ENCODE results near the gene GRK7.

DNA sequence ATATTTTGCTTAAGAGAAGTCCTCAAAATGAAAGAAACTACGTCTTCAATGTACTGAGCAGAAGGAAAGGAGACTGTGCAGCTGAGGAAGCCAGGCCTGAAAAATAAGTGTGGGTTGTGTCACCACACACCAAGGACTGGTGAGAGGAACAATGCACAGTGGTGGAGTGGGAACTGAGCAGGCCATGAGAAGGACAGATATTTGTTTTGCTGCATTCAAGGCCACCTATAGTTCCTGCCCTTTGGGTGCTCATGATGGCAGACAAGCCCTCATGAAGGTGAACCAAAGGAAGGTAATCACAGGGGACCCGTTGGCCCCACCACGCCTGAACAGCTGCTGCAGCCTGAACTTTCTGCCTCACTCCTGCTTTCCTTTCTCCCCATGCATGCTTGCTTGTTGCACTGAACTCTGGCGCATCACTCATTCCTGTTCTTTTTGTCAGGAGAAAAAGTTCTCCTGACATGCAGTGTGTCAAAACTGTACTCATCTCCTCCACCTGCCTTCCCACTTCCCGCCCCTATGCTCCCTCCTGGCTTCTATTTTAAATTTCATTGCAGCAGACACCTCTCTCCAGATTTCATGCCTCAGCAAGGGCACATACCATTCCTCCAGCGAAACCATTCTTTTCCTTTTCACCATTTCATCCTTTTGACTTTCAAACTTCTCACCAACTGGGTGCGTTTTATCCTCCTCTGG lies 27.3 kb upstream of the GRK7 start:
- TF ChIP-seq, protein P1, sequence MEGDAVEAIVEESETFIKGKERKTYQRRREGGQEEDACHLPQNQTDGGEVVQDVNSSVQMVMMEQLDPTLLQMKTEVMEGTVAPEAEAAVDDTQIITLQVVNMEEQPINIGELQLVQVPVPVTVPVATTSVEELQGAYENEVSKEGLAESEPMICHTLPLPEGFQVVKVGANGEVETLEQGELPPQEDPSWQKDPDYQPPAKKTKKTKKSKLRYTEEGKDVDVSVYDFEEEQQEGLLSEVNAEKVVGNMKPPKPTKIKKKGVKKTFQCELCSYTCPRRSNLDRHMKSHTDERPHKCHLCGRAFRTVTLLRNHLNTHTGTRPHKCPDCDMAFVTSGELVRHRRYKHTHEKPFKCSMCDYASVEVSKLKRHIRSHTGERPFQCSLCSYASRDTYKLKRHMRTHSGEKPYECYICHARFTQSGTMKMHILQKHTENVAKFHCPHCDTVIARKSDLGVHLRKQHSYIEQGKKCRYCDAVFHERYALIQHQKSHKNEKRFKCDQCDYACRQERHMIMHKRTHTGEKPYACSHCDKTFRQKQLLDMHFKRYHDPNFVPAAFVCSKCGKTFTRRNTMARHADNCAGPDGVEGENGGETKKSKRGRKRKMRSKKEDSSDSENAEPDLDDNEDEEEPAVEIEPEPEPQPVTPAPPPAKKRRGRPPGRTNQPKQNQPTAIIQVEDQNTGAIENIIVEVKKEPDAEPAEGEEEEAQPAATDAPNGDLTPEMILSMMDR (IDR thresholded peaks at IDR 0.05): no peak
- TF ChIP-seq POLR2A (IDR thresholded peaks at IDR 0.05): no peak
